ENCODE data around the gene LRBA.

LRBA gene

DNA sequence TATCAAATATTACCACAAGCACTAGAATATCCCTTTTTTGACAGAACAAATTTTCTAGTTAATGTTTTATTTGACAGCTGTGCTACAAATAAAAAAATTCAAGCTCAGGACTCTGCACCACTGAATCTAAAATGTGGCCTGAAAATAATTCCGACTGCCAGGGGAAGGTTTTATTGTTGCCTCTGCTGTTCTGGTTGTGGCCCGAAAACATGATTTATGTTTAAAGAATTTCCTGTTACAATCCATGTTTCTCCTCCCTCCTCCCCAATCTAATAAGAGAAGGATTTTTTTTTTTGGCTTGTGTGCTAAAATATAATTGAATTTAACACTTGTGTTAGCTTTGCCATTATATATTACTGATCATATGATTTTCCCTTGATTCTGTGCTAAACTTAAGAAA is 709.1 kb downstream of the LRBA start:
- DNase-seq = no peak

DNA sequence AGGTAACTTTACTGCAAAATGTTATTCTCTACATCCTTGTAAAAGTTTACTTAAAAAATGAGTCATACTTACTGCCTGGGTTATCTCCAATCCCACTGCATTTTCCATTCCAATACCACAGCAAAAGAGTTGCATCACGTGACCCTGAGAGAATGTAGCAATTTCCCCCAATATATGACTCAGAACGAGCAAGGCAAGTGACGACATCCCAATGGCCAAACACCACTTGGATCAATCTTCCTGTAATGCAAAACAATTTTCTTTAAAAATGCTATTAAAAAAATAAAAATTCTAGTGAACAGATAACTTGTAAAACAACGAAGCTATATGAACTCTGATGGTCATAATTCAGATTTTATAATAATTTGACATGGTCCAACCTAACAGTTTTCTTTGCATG is 712.5 kb downstream of the LRBA start:
- DNase-seq = no peak

DNA sequence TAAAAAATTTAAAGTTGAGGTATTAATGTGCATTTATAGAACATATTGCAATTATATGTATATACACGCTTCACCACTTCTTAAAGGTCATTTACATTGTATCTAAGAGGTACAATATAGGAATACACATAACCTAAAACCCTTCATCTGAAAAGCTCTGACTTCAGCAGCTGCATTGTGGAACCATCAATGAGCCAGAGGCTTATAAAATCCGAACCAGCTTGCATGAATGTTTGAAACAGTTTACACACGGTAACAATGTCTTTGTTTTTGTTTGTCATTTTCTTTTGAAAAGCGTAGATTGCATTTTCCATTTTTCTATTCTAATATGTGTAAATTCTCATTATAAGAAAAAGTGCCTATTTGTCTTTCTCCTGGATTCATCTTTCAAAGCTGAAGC is 715.3 kb downstream of the LRBA start:
- DNase-seq = no peak

DNA sequence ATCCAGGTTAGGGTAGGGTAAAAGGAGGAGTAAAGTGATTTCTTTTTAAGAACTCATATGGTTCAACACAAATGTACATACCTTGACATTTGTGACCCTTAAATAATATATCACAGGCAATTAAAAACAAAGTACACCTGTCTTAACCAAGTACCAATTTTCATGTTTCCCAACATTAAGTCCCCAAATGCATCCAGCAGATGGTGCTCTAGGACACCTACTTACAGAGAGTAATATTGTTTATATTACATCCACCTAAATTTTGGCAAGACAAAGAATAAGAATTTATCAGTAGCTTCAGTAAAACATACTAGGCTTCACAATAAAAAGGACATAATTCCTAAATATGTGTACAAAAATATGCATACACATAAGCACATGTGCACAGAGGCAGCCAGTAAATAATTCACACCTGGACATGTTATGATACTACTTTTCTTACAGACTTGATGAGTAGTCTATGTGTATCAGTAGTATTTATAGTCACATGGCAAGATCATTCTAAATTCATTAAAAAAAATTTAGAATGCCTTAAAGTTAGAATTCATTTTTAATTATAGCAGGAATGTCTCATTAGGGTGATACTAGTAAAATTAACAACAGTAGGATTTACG is 717.1 kb downstream of the LRBA start:
- peak; percentile 18 for DNase-seq

DNA sequence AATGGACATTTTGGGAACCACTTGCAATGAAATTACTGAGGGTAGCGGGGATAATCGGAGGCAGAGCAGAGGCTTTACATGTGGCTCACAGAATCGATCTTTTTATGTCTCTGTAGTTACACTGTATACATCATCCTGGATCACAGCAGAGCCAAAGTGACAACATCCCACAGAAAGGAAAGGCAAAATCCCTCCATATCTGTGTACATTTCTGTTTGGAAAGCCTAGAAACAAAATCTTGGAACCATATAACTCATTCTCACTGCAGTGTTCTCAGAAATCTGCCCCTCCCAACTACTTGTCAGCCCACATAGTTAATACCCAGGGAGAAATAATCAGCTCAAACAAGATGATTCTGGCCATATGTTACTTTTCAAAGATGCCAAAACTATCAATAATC is 725.2 kb downstream of the LRBA start:
- DNase-seq = no peak

DNA sequence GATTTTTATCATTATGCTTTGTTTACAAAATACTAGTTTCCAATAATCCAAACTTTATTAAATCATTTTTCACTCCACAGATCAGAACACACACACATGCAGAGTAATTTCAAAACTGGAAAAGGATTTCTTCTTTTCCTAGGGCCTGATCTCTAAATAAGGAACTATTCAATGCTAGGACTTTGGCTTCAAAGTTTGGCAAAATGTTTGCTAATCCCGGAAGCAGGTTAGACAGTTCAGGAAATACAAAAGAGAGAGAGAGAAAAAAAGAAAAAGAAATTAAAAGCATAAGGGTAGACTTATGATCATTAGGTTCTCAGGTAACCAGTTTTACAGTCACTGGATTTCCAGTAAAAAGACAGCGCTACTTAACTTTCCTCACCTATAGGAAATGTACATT is 725.9 kb downstream of the LRBA start:
- DNase-seq = no peak

DNA sequence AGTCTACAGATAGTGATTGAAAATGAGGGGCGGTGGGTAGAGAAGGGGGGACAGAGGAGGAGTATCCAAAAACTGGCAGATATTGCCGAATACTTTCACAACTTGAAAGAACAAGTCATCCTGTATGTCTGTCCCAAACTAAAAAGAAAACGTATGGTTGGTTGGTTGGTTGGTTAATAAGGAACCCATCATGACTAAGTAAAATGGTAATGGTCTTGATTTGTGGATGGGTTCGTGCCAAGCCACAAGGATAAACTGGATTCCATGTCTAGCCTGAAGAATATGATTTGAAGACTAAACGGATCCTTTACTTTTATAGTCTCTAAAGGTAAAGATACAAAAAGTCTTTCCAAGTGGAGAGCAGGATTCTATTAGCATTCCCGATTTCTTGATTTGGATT is 728.4 kb downstream of the LRBA start:
- no peak for DNase-seq

DNA sequence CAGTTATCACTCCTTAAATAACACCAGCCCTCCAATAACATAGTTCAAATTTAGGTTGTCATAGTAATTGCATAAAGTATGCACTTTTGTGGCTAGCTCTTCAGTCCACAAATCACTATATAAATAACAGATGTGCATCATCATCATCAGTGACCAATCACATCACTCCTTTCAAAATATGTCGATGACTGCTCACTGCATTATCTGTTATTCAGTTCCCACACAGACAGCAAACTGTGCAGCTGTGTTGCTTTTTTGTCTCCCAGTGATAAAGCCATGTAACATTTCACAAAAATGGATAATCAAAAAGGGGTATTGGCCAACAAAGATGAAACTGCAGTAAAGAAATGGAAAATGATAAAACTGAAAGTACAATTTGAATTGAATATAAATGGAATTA is 731.4 kb downstream of the LRBA start:
- DNase-seq = no peak

DNA sequence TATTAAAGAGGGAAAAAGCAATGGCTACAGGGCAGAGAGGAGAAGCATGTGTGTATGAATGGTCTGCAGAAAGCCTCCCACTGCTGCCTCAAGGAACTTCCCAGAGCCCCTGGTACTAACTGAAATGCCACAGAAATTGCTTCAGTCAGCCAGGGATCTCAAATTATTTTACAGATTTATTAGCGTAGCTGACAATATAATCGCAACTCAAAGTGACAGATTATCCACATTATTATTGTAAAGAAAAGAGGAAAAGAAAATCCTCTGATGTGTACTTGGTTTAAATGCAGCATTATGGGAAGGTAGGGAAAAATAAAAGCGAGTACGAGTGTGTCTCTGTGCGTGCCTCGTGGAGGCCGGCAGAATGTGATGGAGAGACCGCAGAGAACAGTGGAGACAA is 734.1 kb downstream of the LRBA start:
- DNase-seq = no peak

DNA sequence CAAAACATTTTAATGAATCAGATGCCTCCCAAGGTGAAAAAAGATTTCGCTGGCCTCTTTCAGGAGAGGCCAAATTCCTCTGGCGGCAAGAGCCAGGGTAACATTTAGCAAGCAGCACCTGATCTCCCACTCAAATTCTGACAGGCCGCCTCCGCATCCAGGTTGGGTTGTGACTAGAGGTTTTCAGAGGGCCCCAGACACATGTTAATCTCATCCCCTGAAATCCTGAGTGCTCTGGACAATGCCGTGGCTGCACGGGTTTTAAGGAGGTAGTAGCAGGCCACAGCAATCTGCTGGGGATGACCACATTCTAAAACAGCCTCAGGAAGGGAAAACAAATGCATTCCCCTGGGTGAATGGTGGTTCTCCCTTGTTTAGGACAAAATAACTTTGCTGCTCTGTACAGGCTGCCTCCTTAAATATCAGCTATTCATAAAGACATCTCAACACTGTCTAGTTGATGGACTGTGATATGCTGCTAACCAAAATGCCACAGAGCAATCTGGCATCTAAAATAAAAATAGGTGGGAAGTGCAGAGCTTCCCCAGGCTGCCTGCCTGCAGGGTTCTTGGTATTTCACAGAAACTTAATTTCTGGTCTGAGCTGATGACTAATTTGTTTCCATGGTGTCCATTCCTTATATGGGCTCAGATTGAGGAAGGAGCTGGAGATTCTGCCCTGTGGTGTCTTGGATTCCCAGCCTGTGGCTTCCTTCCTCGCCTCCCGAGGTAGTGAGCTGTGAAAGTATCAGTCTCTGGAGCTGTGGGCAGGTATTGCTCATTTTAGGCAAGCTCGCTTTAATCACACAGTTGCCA is 734.8 kb downstream of the LRBA start:
- no peak for DNase-seq

DNA sequence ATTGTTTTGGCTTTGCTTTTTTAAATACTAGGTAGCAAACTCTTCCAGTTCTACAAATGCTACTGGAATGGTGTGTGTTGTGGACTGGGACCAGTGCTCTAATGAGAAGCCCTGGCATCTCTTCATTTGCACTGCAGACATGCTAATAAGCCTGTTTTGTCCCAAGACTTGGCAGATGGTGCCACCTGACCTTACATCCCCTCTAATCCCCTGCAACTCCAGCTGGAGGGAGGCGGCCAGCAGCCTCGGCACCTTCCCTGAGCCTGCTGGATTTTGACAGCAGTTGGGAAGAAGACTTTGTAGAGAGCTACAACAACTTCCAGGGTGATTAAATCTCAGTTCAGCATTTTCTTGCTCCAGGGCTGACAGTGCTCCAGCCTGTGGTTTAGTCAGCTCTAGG is 736.9 kb downstream of the LRBA start:
- no peak for DNase-seq

DNA sequence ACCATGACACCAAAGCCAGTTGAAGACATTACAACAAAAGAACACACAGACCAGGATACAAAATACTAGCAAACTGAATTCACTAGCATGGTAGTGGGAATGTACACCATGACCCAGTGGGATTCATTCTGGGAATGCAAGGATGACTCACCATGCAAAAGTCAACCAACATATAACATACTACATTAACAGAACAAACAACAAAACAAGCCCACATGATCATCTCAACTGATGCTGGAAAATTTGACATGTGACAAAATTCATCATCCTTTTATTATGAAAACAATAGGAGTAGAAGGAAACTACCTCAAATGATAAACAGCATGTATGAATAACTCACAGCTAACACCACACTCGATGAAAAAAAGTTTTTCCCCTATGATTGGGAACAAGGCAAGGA is 746.6 kb downstream of the LRBA start:
- no peak for DNase-seq

DNA sequence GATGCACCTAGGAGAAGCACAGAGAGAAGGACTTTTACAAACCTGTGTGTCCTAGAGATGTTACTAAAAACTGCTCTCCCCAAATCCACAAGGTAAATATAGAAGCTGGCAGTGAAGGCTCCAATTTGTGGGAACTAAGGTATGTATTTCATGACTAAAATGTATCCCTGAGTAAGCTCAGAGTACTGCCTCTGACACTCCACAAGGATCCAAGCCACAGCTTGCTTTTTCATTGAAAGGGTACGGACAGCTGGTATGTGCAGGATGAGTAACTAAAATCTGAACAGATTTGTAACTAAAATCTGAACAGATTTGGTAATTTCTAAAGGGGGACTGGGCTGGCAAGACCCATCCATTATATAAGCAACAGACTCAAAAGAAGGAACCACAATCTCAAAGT is 749.3 kb downstream of the LRBA start:
- DNase-seq = no peak

DNA sequence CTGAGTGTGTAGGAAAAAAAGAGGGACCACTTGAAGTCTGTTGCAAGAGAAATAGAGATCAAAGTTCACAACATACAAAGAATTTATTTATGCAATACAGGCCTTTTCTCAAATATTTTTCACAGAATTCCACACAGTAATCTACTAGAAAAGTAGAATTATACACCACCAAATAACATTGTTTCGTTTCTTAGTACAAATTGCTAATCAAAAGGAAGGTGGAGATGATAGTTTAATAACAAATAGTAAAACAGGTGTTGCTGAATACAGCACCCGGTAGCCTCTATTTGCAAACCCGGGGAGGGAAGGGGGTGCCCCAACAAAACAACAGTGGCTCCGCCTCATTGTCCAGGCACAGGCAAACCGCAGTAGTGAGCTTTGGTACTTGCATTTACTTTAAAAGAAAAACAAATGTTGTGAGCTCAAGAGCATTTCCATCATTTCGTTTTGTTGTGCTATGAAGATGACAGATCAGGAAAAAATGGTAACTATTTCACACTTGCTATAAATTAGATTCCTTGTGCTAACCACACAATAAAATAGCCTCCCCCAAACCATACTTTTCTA is 750.4 kb downstream of the LRBA start:
- DNase-seq = no peak

DNA sequence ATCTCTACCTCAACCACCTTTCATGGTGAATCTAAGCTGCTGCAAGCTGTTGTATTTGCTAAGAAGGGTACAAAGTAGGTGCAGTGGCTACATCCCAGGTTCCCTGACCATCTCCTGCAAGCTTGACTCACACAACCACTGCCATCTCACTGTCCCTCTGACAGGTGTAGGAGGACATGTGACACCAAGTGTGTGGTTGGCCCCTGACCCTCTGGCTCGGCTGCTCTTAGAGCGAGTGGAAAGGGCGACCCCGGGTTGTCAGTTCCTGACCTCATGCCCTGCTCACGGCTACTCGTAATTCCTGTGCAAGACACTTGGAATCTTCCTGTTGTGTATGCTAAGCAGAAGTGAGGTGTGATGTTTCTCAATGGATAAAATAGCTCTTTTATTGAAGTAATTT is 752.5 kb downstream of the LRBA start:
- no peak for DNase-seq

DNA sequence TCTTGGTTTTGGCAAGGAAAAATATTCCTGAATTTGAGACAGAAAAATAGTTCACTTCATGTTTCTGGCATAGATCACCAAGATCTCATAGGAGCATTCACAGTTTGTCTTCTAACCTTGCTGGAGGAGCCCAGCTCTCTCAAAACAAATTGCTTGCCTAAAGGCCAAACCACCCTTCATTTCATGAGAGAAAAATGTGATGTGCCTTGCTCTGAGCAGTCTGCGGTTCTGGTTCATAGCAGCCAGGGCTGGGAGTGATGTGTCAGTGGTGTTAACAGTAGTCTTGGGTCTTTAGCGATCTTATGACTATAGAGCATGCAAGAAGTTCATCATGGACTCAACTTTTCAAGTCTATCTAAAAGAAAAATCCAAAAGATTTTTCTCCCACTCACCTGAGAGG is 753.5 kb downstream of the LRBA start:
- no peak for DNase-seq

DNA sequence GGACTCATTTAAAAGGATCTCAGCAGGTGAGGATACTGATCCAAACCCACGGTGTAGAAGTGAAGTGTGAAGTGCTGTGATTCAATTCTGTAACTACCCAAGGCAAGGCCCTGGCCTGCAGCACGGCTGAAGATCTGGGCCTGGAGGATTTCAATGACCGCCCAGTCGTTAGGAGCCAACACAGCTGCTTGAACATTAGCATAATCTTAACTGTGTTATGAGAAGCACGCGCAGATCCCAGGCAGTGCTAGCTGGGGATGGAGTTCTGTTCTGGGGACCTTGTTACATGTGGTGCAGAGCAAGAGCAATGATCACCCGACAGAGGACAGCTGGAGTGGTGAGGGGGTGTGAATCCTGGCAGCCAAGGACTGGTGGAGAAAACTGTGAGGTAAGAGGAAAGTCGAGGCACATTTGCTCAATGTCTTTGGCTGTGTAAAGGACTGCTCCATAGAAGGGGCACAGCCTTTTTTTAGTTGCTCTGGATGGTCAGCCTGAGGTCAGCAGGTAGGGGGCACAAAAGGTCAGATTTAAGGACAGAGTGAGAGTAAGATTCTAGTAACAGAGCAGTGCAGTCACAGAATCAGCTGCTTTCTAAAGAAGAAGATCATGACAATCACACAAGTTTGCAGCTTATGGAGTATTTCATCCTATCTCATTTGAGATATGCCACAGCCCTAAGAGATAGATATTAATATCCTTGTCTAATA is 755.1 kb downstream of the LRBA start:
- DNase-seq = no peak

DNA sequence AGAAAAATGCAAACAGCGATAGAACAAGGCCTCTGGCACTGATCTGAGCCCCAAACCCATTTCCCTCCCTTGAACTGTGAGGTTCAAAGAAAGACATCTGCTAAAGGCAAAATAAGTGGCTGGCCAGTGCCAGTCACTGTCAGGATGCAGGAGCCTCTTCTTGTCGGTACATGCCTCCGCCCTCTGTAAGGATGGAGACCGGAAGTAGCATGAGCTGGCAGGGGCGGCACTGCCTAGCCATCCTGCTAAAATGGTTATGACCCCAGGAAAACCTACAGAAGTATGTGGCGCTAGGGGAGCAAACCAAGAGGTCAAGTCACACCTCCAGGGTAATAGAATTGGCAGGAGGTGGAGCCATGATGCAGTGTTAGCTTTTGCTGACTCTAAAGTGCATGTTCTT is 756.5 kb downstream of the LRBA start:
- DNase-seq = no peak

DNA sequence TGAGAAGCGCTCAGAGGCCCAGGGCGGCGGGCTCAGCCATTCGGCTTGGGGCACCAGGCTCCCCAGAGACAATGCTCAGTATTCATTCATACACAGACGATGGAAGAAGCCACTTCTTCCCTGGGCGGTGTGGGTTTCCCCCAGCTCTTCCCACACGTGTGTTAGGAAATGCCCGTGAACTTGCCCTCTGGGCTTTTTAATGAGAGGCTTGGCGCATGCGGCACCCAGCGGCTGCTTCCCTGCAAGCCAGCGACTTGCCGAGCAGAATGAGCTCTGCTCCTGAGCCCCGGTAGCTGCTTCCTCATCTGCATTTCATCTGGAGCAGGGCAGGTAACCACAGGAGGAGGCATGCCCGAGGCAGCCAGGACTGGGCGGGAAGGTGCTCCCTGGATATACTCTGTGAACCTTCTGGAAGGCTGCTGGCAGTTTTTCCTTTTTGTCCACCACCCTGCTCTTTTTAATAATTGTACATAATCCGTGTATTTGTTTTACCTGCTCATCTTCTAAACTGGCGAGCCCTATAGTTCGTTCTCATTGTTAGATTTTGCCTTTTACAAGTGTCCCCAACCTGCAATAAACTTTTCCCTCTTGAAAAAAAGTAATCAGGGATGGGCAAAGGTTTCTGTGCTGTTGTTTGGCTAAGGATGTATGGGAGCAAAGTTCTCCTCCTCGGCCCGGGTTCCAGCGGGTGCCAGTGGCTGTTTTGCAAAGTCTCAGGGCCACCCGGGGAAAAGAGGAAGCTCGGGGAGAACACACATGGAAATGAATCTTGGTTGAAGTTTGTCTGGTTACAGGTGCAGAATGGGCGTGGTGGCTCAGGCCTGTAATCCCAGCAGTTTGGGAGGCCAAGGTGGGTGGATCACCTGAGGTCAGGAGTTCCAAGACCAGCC is 758.0 kb downstream of the LRBA start:
- no peak for DNase-seq

DNA sequence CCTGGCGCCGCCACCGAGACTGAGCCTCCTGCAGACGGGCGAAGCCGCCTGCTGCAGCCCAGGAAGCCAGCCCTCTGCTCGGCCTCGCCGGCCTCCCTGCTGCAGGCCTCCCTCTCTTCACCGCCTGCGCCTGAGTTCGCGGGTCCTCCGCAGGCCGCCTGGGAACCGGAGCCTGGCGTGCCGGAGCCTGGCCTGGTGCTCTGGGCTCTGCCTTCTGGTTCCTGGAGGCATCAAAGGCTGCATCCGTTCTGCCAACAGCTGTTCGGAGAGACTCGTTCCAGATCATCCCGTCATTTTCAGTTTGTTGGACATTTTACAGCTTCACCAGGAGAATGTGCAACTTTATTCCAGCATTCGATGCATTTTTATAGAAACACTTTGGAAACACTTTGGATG is 758.9 kb downstream of the LRBA start:
- DNase-seq = no peak

DNA sequence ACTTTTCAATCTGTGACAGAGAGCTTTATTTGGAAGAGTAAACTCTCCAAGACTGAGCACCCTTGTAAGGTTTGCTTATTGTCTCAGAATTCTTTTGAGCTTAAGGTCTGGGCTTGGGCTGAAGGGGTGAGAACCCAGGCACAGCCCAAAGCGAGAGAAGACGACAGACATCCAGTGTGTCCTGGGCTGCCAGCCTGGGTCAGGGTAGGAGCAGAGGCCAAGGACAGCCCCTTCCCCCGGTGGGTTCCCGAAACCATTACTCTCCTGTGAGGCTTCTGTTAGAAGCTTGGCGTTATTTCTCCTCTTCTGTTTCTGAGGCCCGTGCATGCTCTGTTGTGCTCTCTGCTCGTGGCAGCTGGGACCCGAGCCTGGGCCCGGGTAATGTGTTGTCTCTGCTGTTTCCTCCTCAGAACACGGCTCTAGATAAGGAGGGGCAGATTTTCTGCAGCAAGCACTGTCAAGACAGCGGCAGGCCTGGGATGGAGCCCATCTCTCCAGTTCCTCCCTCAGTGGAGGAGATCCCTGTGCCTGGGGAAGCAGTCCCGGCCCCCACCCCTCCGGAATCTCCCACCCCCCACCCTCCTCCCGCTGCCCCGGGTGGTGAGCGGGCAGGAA is 759.4 kb downstream of the LRBA start:
- DNase-seq = no peak

DNA sequence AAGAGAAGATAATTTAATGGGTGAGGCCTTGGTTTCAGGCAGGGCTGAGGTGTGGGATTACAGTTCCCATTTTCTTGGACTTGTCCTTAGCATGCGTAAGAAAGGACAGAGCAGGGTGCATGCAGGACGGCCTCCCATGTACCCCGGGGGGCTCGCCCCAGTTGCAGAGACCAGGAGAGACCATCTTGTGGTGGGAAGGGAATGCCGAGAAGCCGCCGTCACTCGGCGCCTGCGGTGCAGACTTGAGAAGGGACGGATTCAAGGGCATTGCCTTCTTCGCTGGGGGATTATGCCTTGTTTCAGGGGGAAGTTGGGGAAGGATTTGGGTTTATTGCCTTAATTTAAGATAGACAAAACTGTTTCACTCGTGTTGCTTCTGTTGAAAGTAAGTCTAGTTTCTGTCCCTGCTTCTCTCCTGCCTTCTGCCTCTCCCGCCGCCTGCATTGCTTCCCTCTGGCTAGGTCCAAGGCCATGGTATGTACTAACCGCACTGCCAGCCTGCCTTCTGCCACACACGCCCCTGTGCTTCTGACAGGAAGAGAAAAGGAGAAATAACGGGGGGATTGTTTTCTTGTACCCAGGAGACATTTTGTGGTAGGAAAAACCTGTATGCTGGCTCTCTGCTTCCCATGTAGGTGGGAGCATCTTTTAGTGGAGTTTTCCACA is 761.0 kb downstream of the LRBA start:
- no peak for DNase-seq

Measured in CD4-positive, alpha-beta T cell treated with Interleukin-12 subunit alpha and Interleukin-12 subunit beta, for 1 hour (primary cell).